Activated CD4-positive, CD25-positive, alpha-beta regulatory T cell treated with anti-CD3 and anti-CD28 coated beads, Interleukin-2, amount 50 U/mL, for 24 hours (primary cell): ENCODE data around the gene CDKAL1.

Experiments used
- ATAC-seq, 2 donors: fragments of 150-1000 bp; cut with Tn5 transposase; one replicate each; pipeline ENCODE4 v1.10.0; 2021; ENCODE audit warnings: mild to moderate bottlenecking in 1 of 2, moderate library complexity in 1 of 2

The CDKAL1 gene

GRCh38 chr6:20933057-20933788, 399.0 kb downstream of the CDKAL1 start:
- no peak for ATAC-seq

GRCh38 chr6:20936949-20937348, 402.7 kb downstream of the CDKAL1 start:
- ATAC-seq, result no peak

GRCh38 chr6:20939161-20939775, 405.0 kb downstream of the CDKAL1 start:
- ATAC-seq, result no peak

- no peak for ATAC-seq
Measured at GRCh38 chr6:20943040-20943627, 408.9 kb downstream of the CDKAL1 start.

- ATAC-seq, result no peak
Measured at GRCh38 chr6:20943922-20944321, 409.7 kb downstream of the CDKAL1 start.

GRCh38 chr6:20946022-20946421, 411.8 kb downstream of the CDKAL1 start:
- ATAC-seq, result peak; percentile 21 to 43

- no peak for ATAC-seq
Measured at GRCh38 chr6:20946890-20947289, 412.6 kb downstream of the CDKAL1 start.

- no peak for ATAC-seq
Measured at GRCh38 chr6:20947977-20948376, 413.7 kb downstream of the CDKAL1 start.

GRCh38 chr6:20948556-20948955, 414.3 kb downstream of the CDKAL1 start:
- ATAC-seq, result no peak

GRCh38 chr6:20949138-20949537, 414.9 kb downstream of the CDKAL1 start:
- no peak for ATAC-seq

- no peak for ATAC-seq
Measured at GRCh38 chr6:20952699-20953474, 418.6 kb downstream of the CDKAL1 start.

GRCh38 chr6:20954315-20954714, 420.1 kb downstream of the CDKAL1 start:
- ATAC-seq, result no peak

- no peak for ATAC-seq
Measured at GRCh38 chr6:20955131-20955530, 420.9 kb downstream of the CDKAL1 start.

GRCh38 chr6:20955751-20956150, 421.5 kb downstream of the CDKAL1 start:
- no peak for ATAC-seq

GRCh38 chr6:20960067-20960466, 425.8 kb downstream of the CDKAL1 start:
- ATAC-seq, result no peak

GRCh38 chr6:20965276-20965675, 431.0 kb downstream of the CDKAL1 start:
- no peak for ATAC-seq

- ATAC-seq, result no peak
Measured at GRCh38 chr6:20965915-20966314, 431.7 kb downstream of the CDKAL1 start.

- no peak for ATAC-seq
Measured at GRCh38 chr6:20969551-20969950, 435.3 kb downstream of the CDKAL1 start.

- ATAC-seq, result no peak
Measured at GRCh38 chr6:20976391-20976918, 442.2 kb downstream of the CDKAL1 start.

GRCh38 chr6:20978151-20978614, 443.9 kb downstream of the CDKAL1 start:
- peak; percentile 82 to 93 for ATAC-seq

GRCh38 chr6:20979076-20979475, 444.8 kb downstream of the CDKAL1 start:
- ATAC-seq, result no peak

GRCh38 chr6:20983961-20984360, 449.7 kb downstream of the CDKAL1 start:
- ATAC-seq, result no peak

GRCh38 chr6:20985821-20986220, 451.6 kb downstream of the CDKAL1 start:
- ATAC-seq, result no peak
